NCI-H460 (cell line): ENCODE results near the gene RAB20. TPM values are rescaled to one million over a fixed set of nuclear protein-coding genes. Genes with fewer than 3 reads are reported as not detected.

Source experiments
- DNase-seq: peaks from one replicate; pipeline ENCODE4 v3.0.0-alpha.2; 2016; ENCODE audit warnings: low read depth; ENCODE audit errors: extremely low read depth
- total RNA-seq: library from RNA; depleted of rRNA; stranded (reverse); fragments of >200 nt; shearing (Covaris generic); gene quantifications from 2 replicates; pipeline ENCODE4 v1.2.3, GENCODE V29; 2014; rRNA removed

Gene RAB20
- total RNA-seq, 1 experiment from 2014 or later, result 88.6 TPM

GRCh38 chr13:110474713-110475112, 86.8 kb downstream of the RAB20 start:
- no peak for DNase-seq

Other genes with a start within 250 kb of the RAB20 start
- 20.9 and 21.5 TPM in 2 replicates for gene NAXD, start 53.8 kb upstream of the RAB20 start, total RNA-seq
- gene CARS2, start 144.4 kb upstream of the RAB20 start, total RNA-seq, result 33.3 and 34.9 TPM in 2 replicates
- 6.9 and 11.1 TPM in 2 replicates for gene ING1, start 152.0 kb upstream of the RAB20 start, total RNA-seq